ENCODE data around the gene PCBP3.

PCBP3 gene

DNA sequence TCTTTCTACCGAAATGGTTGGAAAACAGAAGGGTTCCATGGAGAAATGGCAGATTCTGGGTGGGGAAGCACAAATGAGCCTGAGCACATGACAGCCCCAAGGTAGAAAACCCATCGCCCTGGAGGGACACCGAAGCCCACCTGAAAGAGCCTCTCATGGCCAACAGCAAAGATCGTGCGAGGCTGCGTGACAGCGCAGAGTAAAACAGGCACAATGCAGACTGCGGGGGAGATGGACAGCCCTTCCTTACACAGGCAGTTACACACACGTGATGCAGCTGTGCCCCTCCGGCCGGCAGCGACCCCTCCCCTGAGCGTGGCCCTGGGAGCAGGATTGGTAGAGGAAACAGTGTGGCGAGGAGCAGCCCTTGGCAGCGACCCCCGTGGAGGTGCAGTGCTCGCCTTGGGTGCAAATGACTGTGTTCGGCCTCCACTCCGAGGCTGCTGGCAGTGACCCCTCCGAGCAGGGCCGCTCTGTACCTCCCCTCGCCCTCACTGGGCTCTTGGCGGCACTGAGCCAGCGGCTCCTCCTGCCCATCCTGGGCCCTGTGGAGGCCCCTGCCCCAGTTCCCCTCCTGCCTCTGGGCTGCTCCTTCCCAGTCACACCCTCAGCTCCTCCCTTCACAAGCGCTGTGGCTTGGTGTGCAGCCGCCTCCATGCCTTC, 217.1 kb downstream of the PCBP3 start:
- no peak for DNase-seq (ENCODE audit: low read depth in 2 of 2)

DNA sequence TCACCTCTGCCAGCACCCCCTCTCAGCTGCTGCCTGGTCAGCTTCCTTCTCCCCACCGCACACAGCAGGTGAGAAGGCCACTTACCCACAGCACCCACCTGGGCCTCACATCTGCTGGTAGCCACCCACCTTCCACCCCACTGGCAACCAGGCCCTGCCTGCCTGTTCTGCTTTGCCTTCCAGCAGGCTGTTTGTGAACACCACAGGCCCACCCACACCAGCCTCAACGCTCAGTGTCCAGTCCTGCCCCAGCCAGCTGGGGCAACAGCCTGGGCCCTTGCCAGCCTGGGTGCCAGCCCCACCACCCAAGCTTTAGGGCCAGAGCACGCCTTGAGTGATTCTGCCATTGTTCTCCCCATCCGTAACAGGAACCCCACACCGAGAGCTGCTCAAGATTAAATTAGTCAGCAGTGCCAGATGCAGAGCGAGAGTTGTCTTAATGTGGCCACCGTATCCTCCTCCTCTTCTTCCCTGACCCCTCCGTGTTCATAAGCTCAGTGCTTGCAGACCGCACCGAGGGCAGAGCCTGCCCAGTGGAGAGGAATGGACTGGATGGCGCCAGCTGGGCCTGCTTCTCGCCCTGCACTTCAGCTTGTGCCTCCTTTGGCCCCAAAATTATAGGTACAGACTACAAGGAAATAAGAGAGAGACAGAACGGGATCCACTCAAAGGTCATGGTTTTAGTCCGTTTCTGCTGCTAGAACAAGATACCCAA, 217.8 kb downstream of the PCBP3 start:
- no peak for DNase-seq (ENCODE audit: low read depth in 2 of 2)

DNA sequence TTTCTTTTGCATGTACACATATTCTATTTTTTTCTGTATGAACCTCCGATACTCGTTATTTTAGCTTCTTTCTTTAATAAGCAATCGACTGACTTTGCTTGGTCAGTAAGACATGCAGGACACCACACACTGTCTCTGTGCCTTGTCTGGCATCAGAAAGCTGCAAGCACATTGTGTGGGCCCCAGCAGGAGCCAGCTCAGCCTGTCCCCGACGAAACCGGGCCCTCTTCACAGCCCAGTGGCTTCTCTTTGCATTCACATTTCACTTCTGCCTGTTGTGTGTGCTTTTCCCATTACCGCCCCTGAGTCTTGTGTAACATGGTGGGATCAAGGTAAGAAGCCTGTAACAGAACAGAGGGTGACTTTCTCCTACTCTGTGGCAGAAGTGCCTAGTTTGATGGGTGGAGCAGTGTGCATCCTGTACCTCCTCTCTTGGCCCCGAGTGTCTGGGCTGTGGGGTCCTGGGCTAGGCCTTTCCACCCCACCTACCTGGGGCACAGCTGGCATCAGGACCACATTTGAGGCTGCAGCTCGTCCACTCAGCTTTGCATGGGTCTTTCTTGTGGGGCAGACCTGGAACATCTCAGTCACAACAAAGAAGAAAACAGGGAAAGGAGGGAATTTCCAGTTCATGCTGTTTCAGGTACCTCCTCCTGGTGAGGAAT, 219.2 kb downstream of the PCBP3 start:
- DNase-seq (ENCODE audit: low read depth in 2 of 2), result no peak

DNA sequence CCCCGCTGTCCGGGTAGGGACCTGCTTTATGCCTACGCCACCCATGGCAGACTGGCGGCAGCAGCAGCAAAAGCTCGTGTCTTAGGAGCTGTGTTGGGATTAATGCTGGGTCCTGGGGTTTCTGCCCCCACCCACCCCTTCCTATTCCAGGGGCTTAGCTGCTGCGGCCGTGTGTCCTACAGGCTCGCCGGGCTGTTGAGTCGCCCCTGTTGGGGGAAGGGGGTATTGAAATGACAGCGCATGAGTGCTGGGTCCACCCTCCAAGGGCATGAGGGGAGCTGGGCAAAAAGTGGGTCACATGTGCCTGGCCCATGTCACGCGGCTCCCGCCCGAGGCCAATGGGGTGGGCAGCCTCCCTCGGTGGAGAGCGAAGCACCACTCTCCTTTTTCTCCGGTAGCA, 219.7 kb downstream of the PCBP3 start:
- no peak for DNase-seq (ENCODE audit: low read depth in 2 of 2)

DNA sequence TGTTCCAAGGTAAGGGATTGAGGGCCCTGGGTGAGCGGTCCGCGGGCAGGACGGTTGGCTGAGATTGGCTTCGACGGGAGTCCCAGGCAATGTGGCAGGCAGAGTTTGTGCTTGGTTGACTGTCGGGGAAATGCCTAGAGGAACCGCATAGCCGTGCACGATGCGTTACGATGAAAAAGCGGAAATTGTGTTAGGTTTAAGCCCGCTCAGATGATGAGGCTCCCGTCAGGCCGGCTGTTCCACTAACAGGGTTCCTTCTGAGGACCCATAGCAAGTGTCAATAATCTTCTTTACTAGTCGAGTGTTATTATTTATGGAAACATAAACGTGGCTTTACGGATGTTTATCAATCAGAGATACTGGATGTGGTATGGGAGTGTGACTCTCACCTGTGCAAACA, 220.2 kb downstream of the PCBP3 start:
- no peak for DNase-seq (ENCODE audit: low read depth in 2 of 2)

DNA sequence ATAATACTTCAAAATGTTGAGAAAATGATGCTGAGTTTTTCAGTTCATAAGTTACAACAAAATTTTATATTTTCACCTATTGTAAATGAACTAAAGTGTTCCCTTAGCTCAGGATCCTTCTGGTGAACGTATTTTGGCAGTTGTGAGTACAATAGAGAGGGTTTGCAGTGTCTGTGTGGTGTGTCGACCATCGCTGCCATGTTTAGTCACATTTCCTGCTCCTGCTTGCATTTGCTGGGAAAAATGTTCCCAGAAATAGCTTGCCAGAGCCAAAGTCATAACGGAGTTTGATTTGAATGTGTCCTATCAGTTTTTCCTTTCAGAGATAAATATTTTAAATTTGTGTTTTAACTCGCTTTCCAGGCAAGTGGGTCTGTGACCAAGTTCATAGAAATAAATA, 220.9 kb downstream of the PCBP3 start:
- no peak for DNase-seq (ENCODE audit: low read depth in 2 of 2)

DNA sequence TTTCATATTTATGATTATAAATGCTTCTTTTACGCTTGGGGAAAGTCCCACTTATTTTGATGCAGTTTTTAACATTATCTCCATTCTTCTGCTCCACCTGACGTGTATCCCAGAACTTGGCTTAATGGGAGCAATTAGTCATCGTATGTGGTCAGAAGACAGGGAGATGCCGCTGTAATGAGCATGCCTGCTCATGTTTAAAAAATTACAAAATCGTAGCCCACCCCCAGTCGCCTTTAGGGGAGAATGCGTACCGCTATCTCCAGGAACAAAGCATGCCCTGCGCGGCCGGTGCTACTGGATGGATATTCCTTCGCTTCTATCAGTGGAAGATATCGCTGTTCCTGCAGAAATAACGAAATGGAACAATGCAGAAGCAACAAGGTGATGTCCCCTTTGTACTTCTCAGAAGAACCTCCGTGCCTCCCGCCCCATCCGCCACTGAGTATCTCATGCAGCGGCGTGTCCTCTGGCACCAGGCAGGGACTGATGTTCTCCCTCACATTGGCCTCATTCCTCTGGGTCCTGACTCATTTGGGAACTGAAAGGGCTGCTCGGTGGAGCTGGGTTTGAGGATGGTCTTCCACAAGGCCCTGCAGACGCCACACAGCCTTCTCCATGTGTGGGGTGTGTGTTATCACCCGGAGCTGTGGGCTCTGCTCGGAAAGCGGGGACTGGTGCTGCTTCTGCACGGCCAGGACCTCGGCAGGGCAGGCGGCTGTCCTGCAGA, 221.7 kb downstream of the PCBP3 start:
- DNase-seq (ENCODE audit: low read depth in 2 of 2), result no peak

DNA sequence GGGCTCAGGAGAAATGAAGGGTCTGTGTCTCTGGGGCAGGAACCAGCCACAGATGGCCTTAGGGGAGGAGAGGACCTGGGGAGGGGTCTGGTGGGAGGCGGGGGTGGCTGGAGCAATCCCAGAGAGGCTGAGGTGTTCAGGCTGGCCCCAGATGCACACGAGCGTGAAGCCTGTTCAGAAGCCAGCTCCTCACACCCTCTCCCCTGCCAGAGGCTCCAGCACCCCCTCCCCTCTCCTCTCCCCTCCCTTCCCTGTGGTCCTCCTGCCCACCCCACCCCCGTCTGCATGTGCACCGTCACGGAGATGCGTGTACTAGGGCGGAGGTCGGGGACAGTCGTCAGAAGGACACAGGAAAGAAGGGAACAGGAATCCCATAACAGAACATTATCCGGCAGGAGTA, 223.0 kb downstream of the PCBP3 start:
- DNase-seq (ENCODE audit: low read depth in 2 of 2), result no peak

DNA sequence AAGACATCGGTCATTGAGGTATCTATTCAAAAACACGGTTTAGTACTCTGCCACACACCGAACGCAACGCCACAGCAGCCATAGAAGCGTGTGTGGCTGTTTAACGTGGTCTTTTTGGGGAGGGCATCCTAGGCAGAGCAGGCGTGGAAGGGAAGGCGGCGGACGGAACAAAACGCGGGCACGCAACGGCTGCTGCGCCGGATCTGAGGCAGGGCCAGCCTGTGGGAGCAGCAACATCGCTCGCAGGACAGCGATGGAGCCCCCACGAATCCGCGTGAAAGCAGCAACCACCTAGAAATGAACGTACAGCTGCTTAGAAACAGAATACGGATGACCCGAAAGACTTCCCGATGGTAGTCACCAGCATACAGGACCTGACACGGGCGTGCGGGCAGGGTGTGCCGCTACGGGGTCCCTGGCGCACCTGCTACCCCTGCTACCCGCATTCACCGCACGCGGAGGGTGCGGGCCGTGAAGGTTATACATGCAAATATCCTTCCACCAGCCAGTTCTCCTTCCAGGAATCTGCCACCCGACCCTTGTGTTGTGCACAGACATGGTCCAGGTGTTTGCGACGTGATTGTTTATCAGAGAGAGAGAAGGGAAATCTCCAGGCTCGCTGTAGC, 223.6 kb downstream of the PCBP3 start:
- no peak for DNase-seq (ENCODE audit: low read depth in 2 of 2)

DNA sequence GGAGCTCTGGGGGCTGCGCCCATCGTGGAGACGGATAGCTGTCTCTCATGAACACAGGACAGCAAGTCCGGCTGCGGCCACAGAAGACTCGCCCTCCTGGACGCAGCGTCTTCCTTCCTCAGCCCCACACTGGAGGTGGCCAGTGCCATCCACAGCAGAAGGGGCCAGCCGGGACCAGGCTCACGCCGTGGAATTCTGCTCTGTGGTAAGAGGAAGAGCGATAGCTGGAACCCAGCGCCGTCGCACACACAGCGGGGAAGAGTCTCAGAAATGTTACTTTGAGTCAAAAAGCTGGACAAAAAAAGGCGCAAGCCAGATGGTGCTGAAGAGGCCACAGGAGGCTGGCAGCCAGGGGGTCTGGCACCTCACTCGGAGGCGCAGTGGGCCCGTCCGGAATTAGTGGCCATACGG, 224.2 kb downstream of the PCBP3 start:
- no peak for DNase-seq (ENCODE audit: low read depth in 2 of 2)

DNA sequence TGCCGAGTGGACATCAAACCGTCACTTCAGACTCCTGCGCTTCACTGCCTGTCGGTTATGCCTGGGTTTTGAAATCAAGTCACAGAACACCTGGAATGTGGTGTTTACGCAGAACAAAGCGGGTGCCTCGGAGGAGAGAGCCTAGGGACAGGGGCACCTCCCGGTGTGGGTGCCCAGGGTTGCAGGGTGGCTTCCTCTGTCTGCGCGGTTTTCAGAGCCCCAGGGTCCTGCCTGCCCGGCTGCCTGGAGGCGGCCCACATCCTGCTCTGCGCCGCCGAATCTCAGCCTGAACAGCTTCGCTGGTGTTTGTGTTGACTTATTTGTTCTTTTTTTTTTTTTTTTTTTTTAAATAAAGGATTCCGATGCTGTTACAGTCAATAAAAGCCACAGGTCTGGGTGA, 224.6 kb downstream of the PCBP3 start:
- no peak for DNase-seq (ENCODE audit: low read depth in 2 of 2)

DNA sequence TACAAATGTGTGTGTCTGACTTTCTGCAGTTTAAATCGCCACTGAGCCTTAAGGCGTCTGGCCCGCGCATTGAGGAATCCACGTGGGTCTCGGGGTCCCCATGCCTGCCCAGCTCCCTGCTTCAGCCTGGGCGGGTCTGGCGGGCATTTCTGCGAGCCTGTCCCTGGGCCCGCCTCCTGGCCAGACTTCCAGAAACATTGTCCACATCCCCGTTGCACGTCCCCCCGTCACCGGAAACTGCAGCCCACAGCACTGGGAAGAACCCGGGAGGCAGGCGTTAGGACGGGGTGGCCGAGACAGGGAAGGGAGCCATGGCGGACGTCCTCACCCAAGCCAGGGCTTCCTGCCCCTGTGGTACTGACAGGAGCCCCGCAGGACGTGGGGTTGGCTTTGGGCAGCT, 225.0 kb downstream of the PCBP3 start:
- no peak for DNase-seq (ENCODE audit: low read depth in 2 of 2)

DNA sequence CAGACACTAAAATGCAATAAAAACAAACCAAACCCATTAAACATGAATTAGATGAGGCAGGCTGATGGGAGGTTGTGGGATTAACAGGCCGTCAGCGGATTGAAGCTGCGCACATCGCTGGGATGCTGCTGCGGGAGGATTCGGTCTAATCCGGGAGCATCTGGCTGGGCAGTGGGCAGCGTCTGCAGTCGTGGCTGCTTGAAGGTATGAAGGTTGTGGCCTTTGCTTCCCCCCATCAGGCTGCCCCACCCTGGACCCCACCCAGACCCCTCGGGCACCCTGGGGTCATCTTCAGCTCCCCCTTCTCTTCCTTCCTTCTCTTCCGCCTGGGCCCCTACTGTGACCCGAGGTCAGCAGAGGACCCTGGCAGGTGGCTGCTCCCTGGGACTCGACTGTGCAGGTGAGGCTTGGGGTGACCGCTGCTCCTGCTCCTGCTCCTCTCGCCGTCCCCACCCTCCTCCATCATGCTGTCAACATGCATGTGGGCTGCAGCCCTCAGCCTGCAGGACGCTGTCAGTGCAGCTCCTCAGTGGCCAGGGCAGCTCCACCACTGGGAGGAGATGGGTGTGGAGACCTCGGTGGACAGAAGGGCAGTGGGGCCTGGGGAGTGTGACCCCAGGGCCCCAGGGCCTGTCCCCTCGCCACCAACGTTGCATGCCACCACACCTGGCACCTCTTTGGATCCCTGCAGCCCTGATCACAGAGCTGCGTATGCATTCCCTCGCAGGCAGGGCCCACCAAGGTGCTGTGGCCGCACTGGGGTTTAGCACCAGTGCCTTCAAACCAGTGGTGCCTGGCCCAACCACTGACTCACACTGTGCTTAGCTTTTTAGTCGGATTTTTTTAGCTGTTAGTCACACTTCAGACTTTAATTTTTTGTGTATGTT, 225.8 kb downstream of the PCBP3 start:
- no peak for DNase-seq (ENCODE audit: low read depth in 2 of 2)

DNA sequence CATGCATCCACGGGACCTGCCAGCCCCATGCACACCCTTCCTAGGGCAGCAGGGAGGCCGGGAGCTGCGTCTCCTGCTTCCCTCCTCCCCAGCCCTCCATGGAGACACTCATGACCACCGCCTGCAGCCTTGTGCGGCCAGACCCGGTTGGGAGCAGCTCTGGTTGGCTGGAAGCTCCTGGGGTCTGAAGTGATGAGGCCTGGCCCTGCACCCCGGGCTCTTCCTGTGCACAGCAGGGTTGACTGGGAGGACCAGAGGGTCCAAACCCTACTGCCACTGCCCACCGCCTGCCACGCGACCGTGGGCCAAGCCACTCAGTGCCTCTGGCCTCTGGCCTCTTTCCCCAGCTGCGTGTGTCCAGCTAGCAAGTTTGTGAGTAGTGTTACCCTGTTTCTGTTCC, 226.9 kb downstream of the PCBP3 start:
- DNase-seq (ENCODE audit: low read depth in 2 of 2), result no peak

DNA sequence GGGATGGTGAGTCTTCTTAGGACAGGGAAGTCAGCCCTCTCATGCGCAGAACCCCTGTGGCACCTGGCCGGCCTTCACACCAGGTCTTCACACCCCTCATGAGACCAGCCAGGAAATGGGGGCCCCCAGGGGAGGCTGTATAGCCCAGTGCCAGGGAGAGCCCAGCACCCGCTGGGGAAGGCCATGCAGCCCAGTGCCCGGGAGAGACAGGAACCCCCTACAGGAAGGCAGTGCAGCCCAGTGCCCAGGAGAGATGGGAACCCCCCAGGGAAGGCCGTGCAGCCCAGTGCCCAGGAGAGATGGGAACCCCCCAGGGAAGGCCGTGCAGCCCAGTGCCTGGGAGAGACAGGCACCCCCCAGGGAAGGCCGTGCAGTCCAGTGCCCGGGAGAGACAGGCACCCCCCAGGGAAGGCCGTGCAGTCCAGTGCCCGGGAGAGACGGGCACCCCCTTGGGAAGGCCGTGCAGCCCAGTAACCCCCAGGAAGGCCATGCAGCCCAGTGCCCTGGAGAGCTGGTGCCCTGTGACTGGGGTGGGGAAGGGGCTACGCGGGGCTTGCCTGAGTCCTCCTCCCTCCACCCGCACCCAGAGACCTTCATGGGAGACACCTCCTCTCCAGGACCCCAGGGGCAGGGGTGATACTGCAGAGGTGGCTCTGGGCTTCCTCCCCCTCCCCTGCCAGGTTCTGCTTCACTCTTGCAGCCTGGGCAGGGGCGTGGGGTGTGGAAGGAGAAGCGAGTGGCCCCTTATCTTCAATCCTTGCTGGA, 227.5 kb downstream of the PCBP3 start:
- DNase-seq (ENCODE audit: low read depth in 2 of 2), result no peak

DNA sequence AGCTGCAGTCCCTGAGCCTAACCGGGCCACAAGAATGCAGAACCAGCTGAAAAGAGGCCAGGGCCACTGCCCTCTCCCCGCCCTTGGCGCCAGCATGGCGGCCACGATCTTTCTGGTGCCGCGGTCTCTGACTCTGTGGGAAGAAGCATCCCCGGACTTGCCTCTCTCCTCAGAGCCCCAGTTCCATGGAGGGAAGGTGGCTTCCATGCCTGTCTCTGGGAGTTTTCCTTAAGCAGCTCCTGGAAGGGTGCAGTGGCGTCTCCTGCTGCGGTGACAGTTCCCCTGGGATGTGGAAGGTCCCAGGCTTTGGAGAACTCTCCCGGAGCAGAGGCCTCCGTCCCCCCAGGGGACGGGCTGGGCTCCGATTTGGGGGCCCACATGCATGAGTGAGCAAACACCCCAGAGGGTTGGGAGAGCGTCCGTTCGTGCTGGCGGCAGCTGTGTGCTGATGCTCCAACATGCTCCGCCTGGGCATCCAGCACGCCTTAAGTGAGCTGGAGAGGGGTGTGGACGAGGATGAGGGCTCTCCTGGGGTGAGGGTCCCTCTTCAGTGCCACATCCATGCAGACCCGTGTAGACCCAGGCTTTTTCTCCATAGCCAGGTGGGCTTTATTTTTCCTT, 228.2 kb downstream of the PCBP3 start:
- no peak for DNase-seq (ENCODE audit: low read depth in 2 of 2)

DNA sequence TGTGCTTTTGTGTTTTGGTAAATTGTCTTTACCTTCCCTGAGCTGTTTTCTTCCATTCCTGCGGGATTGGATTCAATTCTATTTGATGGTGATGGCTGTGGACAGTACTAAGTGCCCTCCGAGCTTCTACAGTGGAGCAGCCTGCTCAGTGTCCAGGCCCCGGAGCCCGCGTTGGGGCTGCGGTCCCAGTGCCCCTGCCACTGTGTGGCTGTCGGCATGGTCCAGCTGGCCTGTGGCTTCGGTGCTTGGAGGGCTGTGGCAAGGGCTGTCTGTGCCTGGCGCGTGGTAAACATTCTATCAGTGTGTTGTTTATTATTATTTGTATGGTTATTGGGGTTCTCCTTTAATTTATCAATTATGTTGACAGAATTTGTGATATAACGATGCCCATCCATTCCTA, 228.9 kb downstream of the PCBP3 start:
- DNase-seq (ENCODE audit: low read depth in 2 of 2), result no peak

DNA sequence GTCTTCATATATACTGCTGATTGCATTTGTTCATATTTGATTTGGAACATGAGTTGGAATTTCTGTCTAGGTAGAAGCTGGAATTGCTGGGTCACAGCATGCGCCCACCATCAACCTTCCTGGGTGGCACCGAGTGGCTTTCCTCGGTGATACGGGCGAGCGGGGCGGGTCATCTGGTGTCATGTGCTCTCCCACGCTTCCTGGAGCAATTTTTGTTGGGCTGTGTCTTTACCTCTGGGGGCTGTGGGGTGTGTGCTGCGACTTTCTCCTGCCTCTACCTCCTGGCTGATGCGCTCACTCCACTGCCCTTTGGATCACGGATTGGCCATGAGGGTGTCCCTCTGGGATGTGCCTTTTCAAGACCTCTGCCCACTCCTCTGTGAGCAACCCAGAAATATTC, 229.4 kb downstream of the PCBP3 start:
- no peak for DNase-seq (ENCODE audit: low read depth in 2 of 2)

DNA sequence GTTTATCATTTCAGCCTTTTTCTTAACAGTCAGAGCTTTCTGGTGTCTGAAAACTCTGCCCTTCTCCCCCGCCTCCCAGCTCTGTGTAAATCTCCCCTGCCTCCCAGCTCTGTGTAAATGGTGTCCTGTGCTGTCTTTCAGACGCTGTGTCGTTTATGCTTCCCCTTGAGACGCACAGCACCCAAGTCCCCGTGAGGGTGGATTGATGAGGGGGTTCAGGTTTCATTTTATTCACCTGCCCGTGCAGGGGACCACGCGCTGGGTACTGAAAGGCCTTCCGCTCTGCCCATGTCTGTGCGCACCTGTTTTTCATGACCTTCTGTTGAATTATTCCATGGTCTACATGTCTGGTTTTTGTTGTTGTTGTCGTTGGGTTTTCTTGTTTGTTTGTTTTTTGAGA, 229.9 kb downstream of the PCBP3 start:
- no peak for DNase-seq (ENCODE audit: low read depth in 2 of 2)

DNA sequence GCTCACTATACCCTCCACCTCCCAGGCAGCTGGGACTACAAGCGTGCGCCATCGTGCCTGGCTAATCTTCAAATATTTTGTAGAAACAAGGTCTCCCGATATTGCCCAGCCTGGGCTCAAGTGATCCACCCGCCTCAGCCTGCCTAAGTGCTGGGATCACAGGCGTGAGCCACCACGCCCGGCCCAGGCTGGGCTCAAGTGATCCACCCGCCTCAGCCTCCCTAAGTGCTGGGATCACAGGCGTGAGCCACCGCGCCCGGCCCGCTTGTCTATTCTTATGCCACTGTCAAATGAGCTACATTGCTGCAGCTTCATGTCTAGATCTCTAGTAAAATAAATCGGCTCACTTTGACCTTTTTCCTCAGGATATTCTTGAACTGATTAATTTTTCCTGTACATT, 230.3 kb downstream of the PCBP3 start:
- DNase-seq (ENCODE audit: low read depth in 2 of 2), result no peak

Measured in stimulated activated CD8-positive, alpha-beta memory T cell treated with anti-CD3 and anti-CD28 coated beads, Interleukin-2, amount 100 ng/mL, for 1 hour (primary cell).